Heart left ventricle (tissue), 13 donors: ENCODE data around the gene PRPSAP2.

Source experiments
- POLR2A ChIP-seq, 2 donors: fragments of 450-650 bp; IDR thresholded peaks; one replicate each; pipeline ENCODE4 v1.6.1; 2017; ENCODE audit warnings: antibody characterized with exemption in 2 of 2, mild to moderate bottlenecking in 2 of 2, moderate library complexity in 2 of 2
- TF ChIP-seq, protein P1 (sequence below), 12 donors: fragments of 200-600 bp; sonication (generic) in 4 of 12; IDR thresholded peaks; one replicate each; pipeline versions ENCODE4 v1.5.0 to v1.8.0; 2018 to 2022; ENCODE audit warnings: antibody characterized with exemption in 12 of 12, mild to moderate bottlenecking in 5 of 12
- donor health status: ischemic (EF 13 %, LVEDD 7.1; RV severe dilation, severe dysfunction).
- donor health status: DM: no; HTN: yes; CAD: no.
- donor health status: DM: no; HTN: no; CAD: no.
- donor health status: ischemic (EF 25% LVEDD 6.9; RV normal size, moderate dysfunction).
- donor health status: ischemic (EF 25% LVEDD 5.7; RV mildly dilated, moderate dysfunction).
- donor health status: ischemic (EF 35%, LVEDD 5.7; RV mildly dilated, moderate dysfunction).
- donor health status: nonischemic (EF 11% LVEDD 7.7; RV severe dilation, severe dysfunction).
- donor health status: DM: yes; HTN: yes; CAD: no.
- donor health status: PGD.
- donor health status: ischemic (EF 29% LVEDD 5.4; RV normal size, mild dysfunction).
- donor health status: nonischemic (EF 23%, LVEDD 6.1; RV moderate dilation, normal function).

DNA sequence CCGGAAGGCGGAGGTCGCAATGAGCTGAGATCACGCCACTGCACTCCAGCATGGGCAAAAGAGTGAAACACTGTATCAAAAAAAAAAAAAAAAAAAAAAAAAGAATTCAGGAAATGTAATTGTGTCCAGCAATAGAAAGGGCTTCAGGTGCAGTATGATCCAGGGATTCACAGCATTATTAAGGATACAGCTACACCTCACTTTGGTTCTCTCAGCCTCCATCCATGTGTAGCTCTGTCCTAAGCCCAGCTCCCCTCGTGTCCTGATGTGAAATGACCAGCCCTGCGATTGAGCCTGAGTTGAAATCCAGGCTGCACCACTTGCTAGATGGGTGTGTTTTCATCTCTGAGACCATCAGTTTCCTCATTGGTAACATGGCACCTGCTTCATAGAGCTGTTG is 97.1 kb downstream of the PRPSAP2 start:
- TF ChIP-seq, protein P1, sequence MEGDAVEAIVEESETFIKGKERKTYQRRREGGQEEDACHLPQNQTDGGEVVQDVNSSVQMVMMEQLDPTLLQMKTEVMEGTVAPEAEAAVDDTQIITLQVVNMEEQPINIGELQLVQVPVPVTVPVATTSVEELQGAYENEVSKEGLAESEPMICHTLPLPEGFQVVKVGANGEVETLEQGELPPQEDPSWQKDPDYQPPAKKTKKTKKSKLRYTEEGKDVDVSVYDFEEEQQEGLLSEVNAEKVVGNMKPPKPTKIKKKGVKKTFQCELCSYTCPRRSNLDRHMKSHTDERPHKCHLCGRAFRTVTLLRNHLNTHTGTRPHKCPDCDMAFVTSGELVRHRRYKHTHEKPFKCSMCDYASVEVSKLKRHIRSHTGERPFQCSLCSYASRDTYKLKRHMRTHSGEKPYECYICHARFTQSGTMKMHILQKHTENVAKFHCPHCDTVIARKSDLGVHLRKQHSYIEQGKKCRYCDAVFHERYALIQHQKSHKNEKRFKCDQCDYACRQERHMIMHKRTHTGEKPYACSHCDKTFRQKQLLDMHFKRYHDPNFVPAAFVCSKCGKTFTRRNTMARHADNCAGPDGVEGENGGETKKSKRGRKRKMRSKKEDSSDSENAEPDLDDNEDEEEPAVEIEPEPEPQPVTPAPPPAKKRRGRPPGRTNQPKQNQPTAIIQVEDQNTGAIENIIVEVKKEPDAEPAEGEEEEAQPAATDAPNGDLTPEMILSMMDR (IDR thresholded peaks at IDR 0.05), result no peak
- no peak for TF ChIP-seq POLR2A (IDR thresholded peaks at IDR 0.05)
